ENCODE results near the gene STK32B.

Gene STK32B

DNA sequence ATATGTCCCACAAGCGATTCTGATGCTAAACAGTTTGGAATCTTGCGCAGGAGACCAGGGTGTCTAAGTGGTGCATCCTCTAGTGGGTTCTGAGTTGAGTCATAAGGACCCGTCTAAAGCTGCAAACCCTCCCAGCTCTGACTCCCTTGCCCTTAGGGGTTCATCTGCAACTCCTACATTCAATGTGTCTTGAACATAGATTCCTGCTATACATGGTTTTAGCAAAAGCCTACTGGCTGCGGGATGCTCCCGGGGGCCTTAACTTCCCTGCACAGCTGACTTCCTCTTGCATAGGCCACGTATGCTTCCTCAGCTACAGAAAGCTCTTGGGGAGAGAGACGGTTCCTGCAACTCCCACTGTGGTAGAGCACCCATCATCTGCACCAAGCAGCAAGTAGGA lies 420.4 kb downstream of the STK32B start:
- no peak for DNase-seq (ENCODE audit: low spot score)
- TF ChIP-seq, protein P1, sequence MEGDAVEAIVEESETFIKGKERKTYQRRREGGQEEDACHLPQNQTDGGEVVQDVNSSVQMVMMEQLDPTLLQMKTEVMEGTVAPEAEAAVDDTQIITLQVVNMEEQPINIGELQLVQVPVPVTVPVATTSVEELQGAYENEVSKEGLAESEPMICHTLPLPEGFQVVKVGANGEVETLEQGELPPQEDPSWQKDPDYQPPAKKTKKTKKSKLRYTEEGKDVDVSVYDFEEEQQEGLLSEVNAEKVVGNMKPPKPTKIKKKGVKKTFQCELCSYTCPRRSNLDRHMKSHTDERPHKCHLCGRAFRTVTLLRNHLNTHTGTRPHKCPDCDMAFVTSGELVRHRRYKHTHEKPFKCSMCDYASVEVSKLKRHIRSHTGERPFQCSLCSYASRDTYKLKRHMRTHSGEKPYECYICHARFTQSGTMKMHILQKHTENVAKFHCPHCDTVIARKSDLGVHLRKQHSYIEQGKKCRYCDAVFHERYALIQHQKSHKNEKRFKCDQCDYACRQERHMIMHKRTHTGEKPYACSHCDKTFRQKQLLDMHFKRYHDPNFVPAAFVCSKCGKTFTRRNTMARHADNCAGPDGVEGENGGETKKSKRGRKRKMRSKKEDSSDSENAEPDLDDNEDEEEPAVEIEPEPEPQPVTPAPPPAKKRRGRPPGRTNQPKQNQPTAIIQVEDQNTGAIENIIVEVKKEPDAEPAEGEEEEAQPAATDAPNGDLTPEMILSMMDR (IDR thresholded peaks at IDR 0.05; ENCODE audit: extremely low read depth, missing control alignments) = no peak

GRCh38 chr4:5472160-5472591 lies 420.9 kb downstream of the STK32B start:
- TF ChIP-seq, protein P1 (IDR thresholded peaks at IDR 0.05; ENCODE audit: extremely low read depth, missing control alignments) = no peak
- no peak for DNase-seq (ENCODE audit: low spot score)

DNA sequence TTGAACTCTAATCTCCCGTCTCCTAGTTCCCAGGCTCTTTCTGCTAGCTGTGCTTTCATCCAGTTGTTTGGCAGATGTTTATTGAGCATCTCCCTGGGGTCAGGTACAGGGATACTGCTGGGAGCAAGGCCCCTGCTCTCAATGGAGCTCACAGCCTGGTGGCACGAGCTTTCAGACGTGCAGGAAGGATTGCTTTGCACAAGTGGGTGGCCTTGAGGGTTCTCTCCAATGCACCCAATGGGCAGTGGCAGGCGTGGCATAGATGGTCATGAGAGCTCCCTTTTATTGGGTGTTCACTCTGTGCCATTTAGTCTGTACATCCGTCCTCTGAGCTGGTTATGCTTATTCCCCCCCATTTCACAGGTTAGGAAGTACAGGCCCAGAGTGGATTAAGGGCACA lies 421.8 kb downstream of the STK32B start:
- no peak for DNase-seq (ENCODE audit: low spot score)
- TF ChIP-seq, protein P1 (IDR thresholded peaks at IDR 0.05; ENCODE audit: extremely low read depth, missing control alignments) = no peak

DNA sequence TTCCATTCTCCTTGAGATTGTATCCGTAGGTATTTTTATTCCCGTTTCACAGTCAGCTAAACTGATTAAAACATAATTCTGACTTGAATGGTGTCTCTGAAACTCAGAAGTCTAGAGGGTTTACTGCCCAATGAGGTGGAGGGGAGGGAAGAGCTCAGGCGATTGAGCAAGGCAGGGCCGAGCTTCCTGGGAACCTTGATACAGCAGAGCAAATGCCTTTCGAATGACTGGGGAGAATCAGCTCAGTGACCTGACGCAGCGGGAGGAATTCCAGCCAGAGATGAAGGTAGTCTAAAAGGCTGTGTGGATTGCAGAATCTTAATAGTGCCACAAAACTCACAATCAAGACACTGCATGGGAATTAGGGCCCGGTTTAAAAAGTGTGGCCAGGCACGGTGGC lies 423.5 kb downstream of the STK32B start:
- TF ChIP-seq, protein P1 (IDR thresholded peaks at IDR 0.05; ENCODE audit: extremely low read depth, missing control alignments) = no peak
- DNase-seq (ENCODE audit: low spot score) = no peak

DNA sequence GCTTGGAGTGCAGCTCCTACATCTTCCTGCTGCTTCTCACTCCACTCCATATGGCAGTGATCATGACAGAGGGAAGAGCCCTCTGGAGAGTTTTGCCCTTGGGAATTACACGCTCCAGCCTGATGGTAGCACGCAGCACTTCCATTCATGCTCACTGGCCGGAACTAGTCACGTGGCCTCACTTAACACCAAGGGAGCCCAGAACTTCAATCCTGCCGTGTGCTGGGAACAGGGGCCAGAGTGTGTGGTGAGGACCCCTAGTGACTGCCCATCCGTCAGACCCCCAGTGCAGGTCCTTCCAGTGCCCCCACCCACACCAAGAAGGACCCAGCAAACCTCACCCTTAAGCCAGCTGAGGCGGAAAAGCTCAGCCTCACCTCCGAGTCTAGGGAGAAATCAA lies 426.3 kb downstream of the STK32B start:
- TF ChIP-seq, protein P1 (IDR thresholded peaks at IDR 0.05; ENCODE audit: extremely low read depth, missing control alignments) = no peak
- no peak for DNase-seq (ENCODE audit: low spot score)

DNA sequence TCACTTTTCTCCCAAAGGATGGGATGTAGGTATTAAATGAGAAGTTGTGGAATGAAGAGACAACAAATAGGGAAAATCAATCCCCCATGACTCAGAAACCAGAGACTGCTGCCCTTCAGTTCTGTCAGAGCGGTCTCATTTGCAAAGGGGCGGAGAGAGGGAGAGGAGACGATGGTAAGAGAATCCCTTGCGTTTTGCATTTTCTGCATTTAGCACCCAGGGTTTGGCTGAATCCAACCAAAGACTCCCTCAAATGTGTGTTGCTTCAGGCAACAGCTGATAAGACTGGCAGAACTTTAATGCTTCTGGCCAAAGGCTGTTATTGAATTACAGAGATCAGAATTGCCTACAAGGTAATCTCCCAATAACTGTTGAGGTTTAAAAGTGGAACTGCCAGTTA lies 426.9 kb downstream of the STK32B start:
- DNase-seq (ENCODE audit: low spot score) = no peak
- TF ChIP-seq, protein P1 (IDR thresholded peaks at IDR 0.05; ENCODE audit: extremely low read depth, missing control alignments) = no peak

DNA sequence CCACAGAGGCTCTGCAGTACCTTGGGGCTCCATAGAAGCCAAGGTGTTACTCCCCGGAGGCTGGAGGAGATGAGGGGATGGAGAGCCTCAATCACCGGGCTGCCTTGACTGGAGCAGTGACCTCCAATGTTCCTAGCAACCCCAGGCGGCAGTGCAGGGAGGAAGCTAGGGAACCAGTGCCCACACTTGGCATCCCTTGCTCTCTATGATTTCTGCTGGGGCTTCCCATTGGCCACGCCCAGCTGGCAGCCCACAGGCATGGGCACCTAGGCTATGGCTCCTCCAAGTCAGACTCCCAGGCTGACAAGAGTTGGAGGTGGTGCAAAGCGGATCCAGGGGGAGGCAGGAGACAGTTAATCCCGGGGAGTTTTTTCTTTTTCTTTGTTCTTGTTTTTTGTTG lies 427.4 kb downstream of the STK32B start:
- TF ChIP-seq, protein P1 (IDR thresholded peaks at IDR 0.05; ENCODE audit: extremely low read depth, missing control alignments) = no peak
- no peak for DNase-seq (ENCODE audit: low spot score)
